Caco-2 (cell line): ENCODE results near the gene ATXN10. TPM values are rescaled to one million over a fixed set of nuclear protein-coding genes. Genes with fewer than 3 reads are reported as not detected.

Source experiments
- BruUV-seq: library from RNA; stranded (reverse); fragments of 400-500 nt; replicated peaks from 2 replicates; lab custom pipeline; 2021; lab: Mats Ljungman, UMichigan
- CTCF ChIA-PET: fragments of 300-600 bp; sonication (Branson Sonifier 250); formaldehyde crosslinking; loops from one replicate; lab custom pipeline; 2022; ENCODE audit warnings: antibody characterized with exemption; lab: Charles Lee
- POLR2A ChIA-PET: fragments of 300-600 bp; sonication (Branson Sonifier 250); formaldehyde crosslinking; loops from one replicate; lab custom pipeline; 2022; ENCODE audit warnings: antibody characterized with exemption; lab: Charles Lee
- DNase-seq, 2 experiments: peaks; one replicate each; pipeline versions ENCODE4 v3.0.0 to v3.0.0-alpha.2; 2020 to 2022
- H3K27me3 ChIP-seq: replicated peaks from 2 replicates; pipeline ENCODE4 v1.6.0; 2011; ENCODE audit warnings: low read length; ENCODE audit not compliant: control insufficient read depth, insufficient read depth
- H3K36me3 ChIP-seq: 2 replicates; pipeline ENCODE4 v1.5.1; 2011; ENCODE audit warnings: low read length; ENCODE audit not compliant: control insufficient read depth, insufficient read depth
- H3K4me1 ChIP-seq: fragments of 250-450 bp; sonication (Bioruptor Pico); 2 replicates; pipeline ENCODE4 v1.5.1; 2020; ENCODE audit warnings: mild to moderate bottlenecking
- H3K4me3 ChIP-seq: 2 replicates; pipeline ENCODE4 v1.5.1; 2011; ENCODE audit warnings: low read depth, mild to moderate bottlenecking, control low read depth, low read length
- H3K9me3 ChIP-seq: fragments of 250-450 bp; sonication (Bioruptor Pico); 2 replicates; pipeline ENCODE4 v1.5.1; 2020; ENCODE audit warnings: mild to moderate bottlenecking, moderate library complexity
- H3K27ac Mint-ChIP-seq: one replicate; pipeline ENCODE4 v1.8.0; 2022; ENCODE audit warnings: mixed read lengths; ENCODE audit not compliant: unreplicated experiment
- H3K27me3 Mint-ChIP-seq: one replicate; pipeline ENCODE4 v1.8.0; 2022; ENCODE audit warnings: mixed read lengths; ENCODE audit not compliant: insufficient read depth, unreplicated experiment
- H3K36me3 Mint-ChIP-seq: one replicate; pipeline ENCODE4 v1.8.0; 2022; ENCODE audit warnings: mild to moderate bottlenecking, mixed read lengths; ENCODE audit not compliant: insufficient read depth, unreplicated experiment
- H3K4me1 Mint-ChIP-seq: one replicate; pipeline ENCODE4 v1.8.0; 2022; ENCODE audit warnings: low read depth, mixed read lengths; ENCODE audit not compliant: unreplicated experiment
- H3K4me3 Mint-ChIP-seq: one replicate; pipeline ENCODE4 v1.8.0; 2022; ENCODE audit warnings: mild to moderate bottlenecking, moderate library complexity, mixed read lengths; ENCODE audit not compliant: unreplicated experiment
- H3K9me3 Mint-ChIP-seq: one replicate; pipeline ENCODE4 v1.8.0; 2022; ENCODE audit warnings: mixed read lengths; ENCODE audit not compliant: unreplicated experiment
- intact Hi-C: fragments of 100-400 bp; cut with micrococcal nuclease; formaldehyde crosslinking; loops from one replicate; pipeline ENCODE4 v1.10.0; 2022; ENCODE audit not compliant: unreplicated experiment
- total RNA-seq: library from RNA; stranded (reverse); gene quantifications from 2 replicates; pipeline ENCODE4 v1.2.3, GENCODE V29; 2022
- TF ChIP-seq, protein P1 (sequence below), 2 experiments: fragments of 200-600 bp in 1 of 2; IDR thresholded peaks; 1 replicate in 1 of 2; 2 replicates in 1 of 2; pipeline versions ENCODE4 v1.5.1 to v1.8.0; 2011 to 2022; ENCODE audit warnings: antibody characterized with exemption in 1 of 2, control low read depth in 1 of 2, inconsistent platforms in 1 of 2, low read depth in 1 of 2, low read length in 1 of 2, mild to moderate bottlenecking in 1 of 2, moderate library complexity in 1 of 2; ENCODE audit not compliant: insufficient read depth in 1 of 2, severe bottlenecking in 1 of 2, unreplicated experiment in 1 of 2

Gene ATXN10
- total RNA-seq, 1 experiment from 2014 or later = 155 TPM

DNA sequence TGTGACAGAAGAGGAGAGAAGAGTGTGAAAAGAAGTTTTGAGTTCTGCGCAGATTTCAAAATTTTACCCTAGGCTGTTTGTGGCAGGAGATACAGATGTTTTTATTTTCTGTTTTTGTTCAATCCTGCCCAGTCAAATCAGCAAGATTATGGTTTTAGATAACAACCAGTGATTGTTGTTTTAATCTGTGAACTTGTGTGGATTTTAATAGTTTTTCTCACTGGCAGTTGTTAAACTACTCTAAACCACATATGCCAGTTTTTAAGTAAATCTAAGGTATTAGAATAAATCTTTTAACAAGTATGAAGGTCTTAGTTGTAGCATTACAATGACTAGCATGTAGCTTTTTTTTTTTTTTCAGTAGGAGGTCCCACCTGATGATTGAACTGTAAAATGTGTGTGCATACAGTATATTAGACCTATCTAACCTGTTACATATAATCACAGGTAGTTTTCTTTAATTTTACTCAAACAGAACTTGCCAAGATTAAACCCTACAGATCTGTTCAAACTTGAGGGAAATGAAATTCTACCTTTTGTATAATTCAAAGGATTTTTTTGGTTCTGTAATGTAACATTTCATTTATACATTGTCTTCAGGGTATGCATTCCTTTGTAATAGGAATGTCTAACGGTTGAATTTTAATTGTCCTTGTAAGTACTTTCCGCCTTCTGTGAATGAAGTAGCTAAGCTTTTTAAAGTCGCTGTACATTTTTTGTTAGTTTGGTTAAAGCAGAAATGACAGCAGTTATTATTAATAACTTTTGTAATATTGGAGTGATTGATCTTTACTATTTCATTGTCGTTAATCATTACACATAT lies 13.3 kb downstream of the ATXN10 start:
- Histone ChIP-seq H3K27me3 (no peaks in the 10 kb centered on the region), H3K4me3 (no peak overlapping the region), H3K4me1 (peaks cover 14% of the 10 kb centered on the region), H3K36me3 (no peaks in the 10 kb centered on the region), H3K9me3 (no peaks in the 10 kb centered on the region)
- Mint-ChIP-seq H3K4me1 (peaks cover 8% of the 10 kb centered on the region), H3K36me3 (peaks cover 6% of the 10 kb centered on the region), H3K4me3 (no peak overlapping the region), H3K27me3 (no peaks in the 10 kb centered on the region), H3K9me3 (no peaks in the 10 kb centered on the region), H3K27ac (no peak overlapping the region)
- intact Hi-C loops = no loop called here
- DNase-seq = no peak
- TF ChIP-seq, protein P1, sequence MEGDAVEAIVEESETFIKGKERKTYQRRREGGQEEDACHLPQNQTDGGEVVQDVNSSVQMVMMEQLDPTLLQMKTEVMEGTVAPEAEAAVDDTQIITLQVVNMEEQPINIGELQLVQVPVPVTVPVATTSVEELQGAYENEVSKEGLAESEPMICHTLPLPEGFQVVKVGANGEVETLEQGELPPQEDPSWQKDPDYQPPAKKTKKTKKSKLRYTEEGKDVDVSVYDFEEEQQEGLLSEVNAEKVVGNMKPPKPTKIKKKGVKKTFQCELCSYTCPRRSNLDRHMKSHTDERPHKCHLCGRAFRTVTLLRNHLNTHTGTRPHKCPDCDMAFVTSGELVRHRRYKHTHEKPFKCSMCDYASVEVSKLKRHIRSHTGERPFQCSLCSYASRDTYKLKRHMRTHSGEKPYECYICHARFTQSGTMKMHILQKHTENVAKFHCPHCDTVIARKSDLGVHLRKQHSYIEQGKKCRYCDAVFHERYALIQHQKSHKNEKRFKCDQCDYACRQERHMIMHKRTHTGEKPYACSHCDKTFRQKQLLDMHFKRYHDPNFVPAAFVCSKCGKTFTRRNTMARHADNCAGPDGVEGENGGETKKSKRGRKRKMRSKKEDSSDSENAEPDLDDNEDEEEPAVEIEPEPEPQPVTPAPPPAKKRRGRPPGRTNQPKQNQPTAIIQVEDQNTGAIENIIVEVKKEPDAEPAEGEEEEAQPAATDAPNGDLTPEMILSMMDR (IDR thresholded peaks at IDR 0.05; ENCODE audit: insufficient read depth in 1 of 2, low read depth in 1 of 2, low read length in 1 of 2, severe bottlenecking in 1 of 2, unreplicated experiment in 1 of 2) = no peak
- no TSS peak for BruUV-seq
- ChIA-PET CTCF (no interaction called here), POLR2A (interaction anchor here (0.5 kb wide), 1 partner anchor 179 kb away, joined by 3 read pairs; no protein-coding TSS in a partner anchor)

DNA sequence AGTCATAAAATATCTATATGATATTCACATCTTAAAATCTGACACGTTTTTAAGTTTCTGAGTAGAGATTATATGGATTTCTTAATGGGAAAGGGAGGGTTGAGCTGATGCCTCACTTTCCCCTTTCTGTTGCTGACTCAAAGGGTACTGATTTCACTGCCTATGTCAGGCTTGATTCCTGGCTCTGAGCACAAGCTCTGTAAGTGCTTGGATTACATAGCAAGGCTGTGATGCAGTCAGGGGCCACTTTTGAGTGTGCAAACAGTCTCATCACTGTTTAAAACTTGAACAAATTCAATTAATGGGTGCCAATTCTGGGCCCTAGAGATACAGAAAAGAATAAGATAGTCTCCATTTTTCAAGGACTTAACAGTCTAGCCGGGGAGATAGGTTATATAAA lies 14.4 kb downstream of the ATXN10 start:
- peaks cover 6% of the 10 kb centered on the region for H3K36me3 Mint-ChIP-seq
- H3K27me3 Mint-ChIP-seq = no peaks in the 10 kb centered on the region
- BruUV-seq = no TSS peak
- H3K4me3 ChIP-seq = no peak overlapping the region
- H3K4me1 ChIP-seq = peaks cover 14% of the 10 kb centered on the region
- H3K27ac Mint-ChIP-seq = no peak overlapping the region
- ChIA-PET POLR2A (no interaction called here), CTCF (interaction anchor here (0.6 kb wide), 1 partner anchor 67 kb away, joined by 4 read pairs; no protein-coding TSS in a partner anchor)
- intact Hi-C loops = no loop called here
- no peaks in the 10 kb centered on the region for H3K27me3 ChIP-seq
- peaks cover 8% of the 10 kb centered on the region for H3K4me1 Mint-ChIP-seq
- no peaks in the 10 kb centered on the region for H3K36me3 ChIP-seq
- H3K4me3 Mint-ChIP-seq = no peak overlapping the region
- no peaks in the 10 kb centered on the region for H3K9me3 ChIP-seq
- TF ChIP-seq, protein P1 (IDR thresholded peaks at IDR 0.05; ENCODE audit: insufficient read depth in 1 of 2, low read depth in 1 of 2, low read length in 1 of 2, severe bottlenecking in 1 of 2, unreplicated experiment in 1 of 2) = no peak
- no peak for DNase-seq
- no peaks in the 10 kb centered on the region for H3K9me3 Mint-ChIP-seq

DNA sequence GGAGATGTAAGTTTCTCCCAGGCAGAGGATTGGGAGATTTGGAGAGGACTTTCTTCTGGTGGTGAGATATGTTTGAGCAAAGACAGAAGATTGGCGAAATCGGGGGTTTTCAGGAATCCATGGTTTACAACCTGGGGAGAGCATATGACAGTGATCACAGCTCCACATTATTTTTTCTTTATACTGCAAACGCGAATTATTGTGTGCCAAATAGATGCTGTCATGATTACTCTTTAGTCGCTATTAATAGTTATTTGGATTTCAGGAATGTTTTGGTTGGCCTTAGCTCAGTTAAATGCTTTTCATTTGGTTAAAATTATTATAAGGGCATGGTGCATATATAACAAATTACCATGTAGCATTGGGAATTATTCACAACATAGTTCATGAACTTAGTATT lies 15.2 kb downstream of the ATXN10 start:
- Mint-ChIP-seq H3K4me3 (no peak overlapping the region), H3K4me1 (peaks cover 8% of the 10 kb centered on the region), H3K27me3 (no peaks in the 10 kb centered on the region), H3K36me3 (peaks cover 6% of the 10 kb centered on the region), H3K9me3 (no peaks in the 10 kb centered on the region), H3K27ac (no peak overlapping the region)
- POLR2A ChIA-PET = no interaction called here
- H3K4me1 ChIP-seq = peaks cover 16% of the 10 kb centered on the region
- no TSS peak for BruUV-seq
- intact Hi-C loops = no loop called here
- H3K27me3 ChIP-seq = no peaks in the 10 kb centered on the region
- CTCF ChIA-PET = interaction anchor here (0.6 kb wide), 1 partner anchor 67 kb away, joined by 4 read pairs; no protein-coding TSS in a partner anchor
- no peak for DNase-seq
- peaks cover 2% of the 10 kb centered on the region; the same call in 1 of the 2 replicates for H3K36me3 ChIP-seq
- H3K9me3 ChIP-seq = no peaks in the 10 kb centered on the region
- no peak overlapping the region for H3K4me3 ChIP-seq
- TF ChIP-seq, protein P1 (IDR thresholded peaks at IDR 0.05; ENCODE audit: insufficient read depth in 1 of 2, low read depth in 1 of 2, low read length in 1 of 2, severe bottlenecking in 1 of 2, unreplicated experiment in 1 of 2) = no peak
